GM21447 (cell line): ENCODE data around the gene CHCHD3.

Experiments used
- ATAC-seq: cut with Tn5 transposase; IDR thresholded peaks from one replicate; pipeline ENCODE4 v1.9.1; 2021; ENCODE audit not compliant: unreplicated experiment

The CHCHD3 gene

GRCh38 chr7:133081599-133082389 lies at the start of gene CHCHD3:
TSS of gene CHCHD3 (minus strand) at chr7:133082090. CDS start at chr7:133081937, 153 bp downstream.
- ATAC-seq: peak; percentile 99

DNA sequence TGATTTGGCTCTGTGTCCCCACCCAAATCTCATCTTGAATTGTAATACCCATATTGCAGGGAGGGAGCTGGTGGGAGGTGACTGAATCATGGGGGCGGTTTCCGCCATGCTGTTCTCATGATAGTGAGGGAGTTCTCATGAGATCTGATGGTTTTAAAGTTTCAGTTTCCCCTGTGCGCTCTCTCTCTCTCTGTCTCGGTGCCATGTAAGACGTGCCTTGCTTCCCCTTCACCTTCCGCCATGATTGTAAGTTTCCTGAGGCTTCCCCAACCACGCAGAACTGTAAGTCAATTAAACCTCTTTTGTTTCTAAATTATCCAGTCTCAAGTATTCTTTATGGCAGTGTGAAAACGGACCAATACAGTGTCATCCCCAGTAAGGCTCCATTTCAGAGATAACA lies 48.3 kb upstream of the CHCHD3 start:
- no peak for ATAC-seq

DNA sequence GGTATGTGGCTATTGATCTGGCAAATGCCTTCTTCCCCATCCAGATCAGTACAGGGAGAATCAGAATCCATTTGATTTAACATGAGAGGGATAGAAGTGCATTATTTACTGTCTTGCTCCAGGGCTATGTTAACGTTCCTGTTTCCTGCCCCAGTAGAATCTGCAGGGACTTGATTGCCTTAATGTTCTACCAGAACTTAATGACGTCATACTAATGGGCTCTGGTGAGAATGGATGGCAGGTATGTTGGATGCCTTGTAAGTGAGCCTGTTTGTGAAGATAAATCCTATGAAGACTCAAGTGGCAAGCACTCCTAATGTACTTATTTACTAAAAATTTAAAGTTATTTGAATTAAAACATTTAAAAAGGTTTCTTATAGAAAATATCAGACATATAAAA lies 44.5 kb upstream of the CHCHD3 start:
- ATAC-seq: no peak

GRCh38 chr7:133124974-133125373 lies 43.1 kb upstream of the CHCHD3 start:
- no peak for ATAC-seq

- ATAC-seq: no peak
Observed at GRCh38 chr7:133121175-133121844, 39.4 kb upstream of the CHCHD3 start.

- no peak for ATAC-seq
Observed at GRCh38 chr7:133119067-133119466, 37.2 kb upstream of the CHCHD3 start.

DNA sequence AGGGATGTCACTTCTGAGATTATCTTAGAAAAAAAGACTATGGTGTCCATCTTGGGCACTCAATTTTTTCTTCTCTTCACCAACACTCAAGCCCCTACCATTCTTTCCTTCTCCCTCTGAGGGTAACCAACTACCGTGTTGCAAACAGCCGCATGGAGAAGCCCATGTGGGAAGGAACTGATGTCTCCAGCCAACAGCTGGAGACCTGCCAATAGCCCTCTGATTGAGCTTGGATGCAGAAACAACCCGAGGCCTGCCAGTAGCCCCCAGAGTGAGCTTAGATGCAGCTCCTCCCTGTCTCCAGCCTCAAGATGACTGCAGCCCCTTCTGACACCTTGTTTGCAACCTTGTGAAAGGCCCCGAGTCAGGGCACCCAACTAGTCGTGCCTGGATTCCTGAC lies 36.4 kb upstream of the CHCHD3 start:
- no peak for ATAC-seq

- no peak for ATAC-seq
Observed at GRCh38 chr7:133117452-133117851, 35.6 kb upstream of the CHCHD3 start.

DNA sequence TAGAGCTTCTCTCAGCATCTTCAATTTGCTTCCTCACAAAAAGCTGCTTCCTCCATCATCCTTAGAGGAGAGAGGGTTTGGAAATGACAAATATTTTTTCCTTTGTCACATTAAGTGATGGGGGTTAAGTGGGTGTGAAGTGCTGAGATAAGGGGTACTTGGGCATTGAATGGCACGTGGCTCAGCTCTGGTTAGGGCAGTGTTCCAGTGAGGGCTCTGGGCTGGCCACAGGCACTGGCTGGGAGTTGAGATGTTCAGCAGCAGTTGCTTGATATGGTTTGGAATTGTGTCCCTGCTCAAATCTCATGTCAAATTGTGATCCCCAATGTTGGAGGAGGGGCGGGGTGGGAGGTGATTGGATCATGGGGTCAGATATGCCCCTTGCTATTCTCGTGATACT lies 33.7 kb upstream of the CHCHD3 start:
- ATAC-seq: no peak

DNA sequence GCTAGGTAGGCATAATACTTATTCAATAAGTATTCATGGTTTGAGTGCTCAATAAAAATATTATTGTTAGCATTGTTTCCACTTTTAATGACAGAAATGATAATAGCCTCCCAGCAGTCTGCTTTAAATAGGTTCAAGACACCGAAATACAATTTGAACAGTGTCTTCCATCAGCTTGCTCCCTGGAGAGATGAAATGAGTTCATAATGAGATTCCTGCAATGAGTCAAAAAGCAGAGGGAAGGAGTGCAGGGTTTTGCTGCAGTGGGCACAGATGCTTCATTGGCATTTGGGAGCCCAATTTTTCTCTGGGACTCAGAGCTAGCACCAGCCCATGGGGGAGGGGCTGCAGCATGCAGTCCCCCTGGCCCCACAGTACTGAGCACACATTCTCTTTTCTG lies 32.6 kb upstream of the CHCHD3 start:
- no peak for ATAC-seq

DNA sequence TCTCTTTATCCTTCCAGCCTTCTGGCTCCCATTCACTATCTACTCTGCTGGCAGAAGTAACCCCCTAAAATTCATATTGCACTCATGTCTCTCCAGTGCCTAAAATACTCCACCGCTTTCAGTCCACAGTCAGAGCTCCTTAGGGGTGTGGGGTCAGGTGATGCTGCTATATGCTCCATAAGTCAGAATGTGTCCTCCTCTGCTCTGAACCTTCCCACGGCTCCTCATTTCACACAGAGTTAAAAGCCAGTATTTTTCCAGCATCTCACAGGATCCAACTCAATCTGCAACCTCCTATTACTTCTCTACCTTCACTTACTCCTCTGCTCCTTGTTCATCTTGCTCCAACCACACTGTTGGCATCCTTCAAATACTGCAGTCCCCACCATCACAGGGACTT lies 31.1 kb upstream of the CHCHD3 start:
- ATAC-seq: no peak

- ATAC-seq: no peak
Observed at GRCh38 chr7:133112335-133112734, 30.4 kb upstream of the CHCHD3 start.

DNA sequence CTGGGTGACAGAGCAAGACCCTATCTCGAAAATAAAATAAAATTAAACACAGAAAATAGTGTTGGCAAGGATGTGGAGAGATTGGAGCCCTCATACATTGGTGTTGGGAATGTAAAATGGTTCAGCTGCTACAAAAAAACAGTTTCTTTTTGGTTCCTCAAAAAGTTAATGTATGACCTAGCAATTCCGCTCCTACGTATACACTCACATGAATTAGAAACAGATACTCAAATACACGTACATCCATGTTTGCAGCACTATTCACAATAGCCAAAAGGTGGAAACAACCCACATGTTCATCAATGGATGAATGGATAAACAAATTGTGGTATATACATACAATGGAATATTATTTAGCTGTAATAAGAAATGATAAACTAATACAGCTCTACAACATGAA lies 28.4 kb upstream of the CHCHD3 start:
- ATAC-seq: no peak

GRCh38 chr7:133109816-133110215 lies 27.9 kb upstream of the CHCHD3 start:
- no peak for ATAC-seq

GRCh38 chr7:133108023-133108422 lies 26.1 kb upstream of the CHCHD3 start:
- ATAC-seq: no peak

DNA sequence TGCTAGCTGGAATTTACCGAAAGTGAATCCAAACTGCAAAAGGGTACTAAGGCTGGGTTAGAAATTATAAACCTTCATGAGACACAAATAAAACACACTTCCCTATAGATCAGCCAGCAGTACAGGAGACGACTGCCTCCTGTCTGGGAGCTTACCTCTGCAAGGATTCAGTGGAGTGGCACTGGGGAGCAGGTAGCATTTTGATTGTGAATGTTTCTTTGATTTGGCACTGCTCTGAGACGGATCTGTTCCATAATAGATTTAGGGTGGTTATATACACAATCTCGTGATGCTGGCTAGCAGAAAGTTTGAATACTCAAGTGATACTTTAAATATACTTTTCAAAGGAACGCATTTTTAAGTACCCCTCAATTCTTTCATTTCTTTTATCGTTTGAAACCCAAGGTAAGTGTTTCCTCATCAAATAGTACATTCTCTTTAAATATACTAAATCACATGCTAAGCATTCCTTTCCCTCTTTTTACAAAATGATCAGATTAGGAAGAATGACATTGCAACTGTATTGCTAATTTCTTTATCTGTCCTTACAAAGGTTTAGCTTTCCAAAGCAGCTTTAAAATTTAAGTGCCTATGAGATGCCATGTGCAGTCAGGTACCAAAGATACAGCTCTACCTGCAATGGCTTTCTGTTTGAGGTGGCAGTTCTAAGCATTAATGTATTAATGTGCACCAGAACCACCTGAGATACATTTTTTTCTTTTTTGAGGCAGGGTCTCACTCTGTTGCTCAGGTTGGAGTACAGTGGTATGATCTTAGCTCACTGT lies 20.6 kb upstream of the CHCHD3 start:
- ATAC-seq: no peak

DNA sequence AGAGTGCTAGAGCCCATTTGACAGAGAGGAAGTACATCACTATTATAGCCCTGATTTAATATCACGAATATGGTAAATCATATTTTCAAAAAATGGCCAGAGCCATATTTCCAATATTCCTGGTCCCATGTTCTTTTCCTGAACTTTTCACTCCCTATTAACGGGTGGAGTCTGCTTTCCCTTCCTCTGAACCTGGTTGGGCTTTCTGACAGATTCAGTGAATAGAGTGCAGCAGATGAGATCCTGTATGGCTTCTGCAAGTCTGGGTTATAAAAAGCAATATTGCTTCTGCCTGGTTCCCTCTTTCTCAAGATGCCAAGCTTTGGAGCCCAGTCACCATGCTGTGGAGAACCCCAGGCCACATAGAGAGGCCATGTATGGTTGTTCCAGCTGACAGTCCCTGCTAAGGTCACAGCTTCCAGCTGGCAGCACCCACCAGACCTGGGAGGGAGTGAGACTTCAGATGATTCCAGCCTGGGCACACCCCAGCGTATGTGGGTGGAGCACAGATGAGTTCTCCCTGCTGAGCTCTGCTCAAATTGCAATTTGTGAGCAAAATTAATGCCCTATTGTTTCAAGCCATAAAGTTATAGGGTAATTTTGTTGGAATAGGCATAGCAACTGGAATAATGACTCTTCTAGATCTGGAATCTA lies 17.9 kb upstream of the CHCHD3 start:
- no peak for ATAC-seq

DNA sequence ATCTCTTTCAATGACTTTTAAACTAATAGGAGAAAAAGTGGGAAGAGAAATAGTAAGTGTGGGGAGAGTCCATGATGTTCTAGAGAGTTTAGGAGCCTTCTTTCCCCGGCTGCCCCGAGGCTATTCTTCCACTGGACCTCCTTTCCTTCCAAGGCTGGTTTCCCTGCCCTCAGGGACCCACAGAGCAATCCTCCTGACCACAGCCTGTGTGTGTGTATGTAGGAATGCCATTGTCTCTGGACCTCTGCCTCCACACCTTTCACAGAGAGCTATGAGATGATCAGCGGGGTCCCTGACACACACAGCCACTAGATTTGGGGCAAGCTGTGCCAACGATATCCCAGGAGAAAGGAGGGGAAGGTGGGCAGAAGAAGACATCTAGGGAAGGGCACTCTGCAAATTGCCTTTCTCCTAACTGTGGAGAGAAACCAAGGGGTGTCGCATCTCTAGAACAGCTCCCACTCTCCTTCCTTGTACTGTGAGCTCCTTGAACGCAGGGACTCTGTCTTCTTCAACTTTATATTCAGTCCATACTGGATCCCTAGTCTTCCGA lies 13.3 kb upstream of the CHCHD3 start:
- ATAC-seq: no peak

DNA sequence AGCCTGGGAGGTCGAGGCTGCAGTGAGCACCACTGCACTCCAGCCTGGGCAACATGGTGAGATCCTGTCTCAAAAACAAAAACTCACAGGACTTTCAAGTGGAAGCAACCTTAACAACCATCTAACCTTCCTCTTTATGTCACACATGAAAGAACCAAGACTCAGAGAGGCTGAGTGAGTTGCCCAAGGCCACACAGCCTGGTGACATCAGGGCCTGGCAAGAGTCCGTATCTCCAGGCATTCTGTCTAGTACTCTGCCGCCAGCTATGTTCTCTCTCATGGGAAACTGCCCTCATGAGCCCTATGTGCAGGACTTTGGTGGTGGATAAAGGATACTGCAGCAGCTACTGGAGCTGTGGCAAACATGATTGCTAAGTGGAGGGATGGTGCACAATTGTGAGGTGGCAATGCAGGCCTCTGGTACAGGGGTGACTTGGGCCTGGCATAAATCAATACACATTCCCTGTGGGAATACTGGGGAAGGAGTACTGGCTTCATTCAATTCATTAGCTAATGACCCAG lies 10.1 kb upstream of the CHCHD3 start:
- ATAC-seq: no peak

- no peak for ATAC-seq
Observed at GRCh38 chr7:133082390-133082766, 488 bp upstream of the CHCHD3 start.

- no peak for ATAC-seq
Observed at GRCh38 chr7:133081119-133081598, 731 bp downstream of the CHCHD3 start.
